Peyer's patch (tissue), 4 donors: ENCODE data around the gene FBXL16. TPM values are rescaled to one million over a fixed set of nuclear protein-coding genes. Genes with fewer than 3 reads are reported as not detected.

ENCODE experiments used
- DNase-seq, 3 donors: peaks; one replicate each; pipeline ENCODE4 v3.0.0-alpha.2; 2017 to 2019
- H3K27ac ChIP-seq, 4 donors: fragments of 200-600 bp; sonication (generic); one replicate each; pipeline ENCODE4 v1.5.1; 2016 to 2019
- H3K27me3 ChIP-seq, 2 donors: fragments of 200-600 bp; sonication (generic); one replicate each; pipeline ENCODE4 v1.5.1; 2019
- H3K36me3 ChIP-seq, 3 donors: fragments of 200-600 bp; sonication (generic); one replicate each; pipeline ENCODE4 v1.5.1; 2016 to 2019
- H3K4me1 ChIP-seq, 4 donors: fragments of 200-600 bp; sonication (generic); one replicate each; pipeline ENCODE4 v1.5.1; 2016 to 2019
- H3K4me3 ChIP-seq, 4 donors: fragments of 200-600 bp; sonication (generic); 1 replicate in 3 of 4; 2 replicates in 1 of 4; pipeline ENCODE4 v1.5.1; 2016 to 2019; ENCODE audit warnings: mild to moderate bottlenecking in 1 of 4
- H3K9me3 ChIP-seq, 4 donors: fragments of 200-600 bp; sonication (generic); one replicate each; pipeline ENCODE4 v1.5.1; 2016 to 2019; ENCODE audit warnings: mild to moderate bottlenecking in 1 of 4
- CTCF ChIP-seq, 6 experiments: fragments of 450-650 bp in 4 of 6; fragments of 200-600 bp in 2 of 6; sonication (generic) in 1 of 6; IDR thresholded peaks; one replicate each; pipeline ENCODE4 v1.5.1; 2017 to 2019; ENCODE audit warnings: antibody characterized with exemption in 6 of 6, mild to moderate bottlenecking in 3 of 6, moderate library complexity in 1 of 6
- POLR2A ChIP-seq, 2 donors: fragments of 450-650 bp; IDR thresholded peaks; one replicate each; pipeline ENCODE4 v1.5.1; 2017; ENCODE audit warnings: antibody characterized with exemption in 2 of 2, mild to moderate bottlenecking in 2 of 2, moderate library complexity in 2 of 2
- total RNA-seq, 4 donors: library from RNA; depleted of rRNA; stranded (reverse); fragments of >200 nt; gene quantifications; one replicate each; pipeline ENCODE4 v1.1.0, GENCODE V29; 2016

FBXL16 gene
- total RNA-seq, 4 donors from 2014 or later = 1.4 to 2.5 (median 1.9) TPM

GRCh38 chr16:732332-732731 is 26.7 kb upstream of the FBXL16 start:
- TF ChIP-seq CTCF (IDR thresholded peaks at IDR 0.05) = no peak
- TF ChIP-seq POLR2A (IDR thresholded peaks at IDR 0.05) = no peak
- Histone ChIP-seq H3K4me1 (peaks cover 0 to 17% (median 6%) of the 10 kb centered on the region in 4 donors), H3K27me3 (peaks cover 0 to 6% of the 10 kb centered on the region in 2 donors), H3K27ac (no peak overlapping the region), H3K36me3 (peaks cover 0 to 56% (median 0%) of the 10 kb centered on the region in 3 donors), H3K9me3 (no peaks in the 10 kb centered on the region), H3K4me3 (no peak overlapping the region)
- no peak for DNase-seq

- no peak for TF ChIP-seq CTCF (IDR thresholded peaks at IDR 0.05)
- no peak for TF ChIP-seq POLR2A (IDR thresholded peaks at IDR 0.05)
- no peaks in the 10 kb centered on the region for H3K9me3 ChIP-seq
- DNase-seq = no peak
Measured at GRCh38 chr16:730666-731509, 25.3 kb upstream of the FBXL16 start.

GRCh38 chr16:729768-730665 is 24.4 kb upstream of the FBXL16 start:
- Histone ChIP-seq H3K27me3 (peaks cover 0 to 25% of the 10 kb centered on the region in 2 donors), H3K36me3 (peaks cover 0 to 33% (median 0%) of the 10 kb centered on the region in 3 donors), H3K4me1 (peaks cover 0 to 31% (median 11%) of the 10 kb centered on the region in 4 donors), H3K9me3 (no peaks in the 10 kb centered on the region), H3K27ac (no peak overlapping the region), H3K4me3 (no peak overlapping the region)
- DNase-seq = no peak
- TF ChIP-seq CTCF (IDR thresholded peaks at IDR 0.05) = no peak
- TF ChIP-seq POLR2A (IDR thresholded peaks at IDR 0.05) = no peak

More at GRCh38 chr16:730666-731509, 25.3 kb upstream of the FBXL16 start:
- Histone ChIP-seq H3K4me3 (no peak overlapping the region), H3K4me1 (peaks cover 0 to 31% (median 11%) of the 10 kb centered on the region in 4 donors), H3K27ac (no peak overlapping the region), H3K36me3 (peaks cover 0 to 41% (median 0%) of the 10 kb centered on the region in 3 donors), H3K27me3 (peaks cover 0 to 20% of the 10 kb centered on the region in 2 donors)

GRCh38 chr16:728890-729744 is 23.5 kb upstream of the FBXL16 start:
- peaks cover 0 to 24% (median 0%) of the 10 kb centered on the region in 3 donors for H3K36me3 ChIP-seq
- DNase-seq = no peak
- H3K27me3 ChIP-seq = peaks cover 0 to 25% of the 10 kb centered on the region in 2 donors
- peak overlapping the region in 1 of 4 donors; percentile 88 for H3K27ac ChIP-seq
- H3K4me1 ChIP-seq = peaks cover 0 to 31% (median 11%) of the 10 kb centered on the region in 4 donors
- H3K4me3 ChIP-seq = peak overlapping the region in 2 of 4 donors; percentile 65 to 66
- TF ChIP-seq CTCF (IDR thresholded peaks at IDR 0.05) (no peak), POLR2A (IDR thresholded peaks at IDR 0.05) (no peak)
- no peaks in the 10 kb centered on the region for H3K9me3 ChIP-seq
